Spleen (tissue), 11 donors: ENCODE data around the gene EFL1. TPM values are rescaled to one million over a fixed set of nuclear protein-coding genes. Genes with fewer than 3 reads are reported as not detected.
A peak's percentile ranks its signal among the peaks of the same experiment; 100 is the strongest.

ENCODE experiments used
- DNase-seq: peaks from one replicate; pipeline ENCODE4 v3.0.0-alpha.2; 2020
- H3K27ac ChIP-seq, 8 donors: fragments of 200-600 bp; sonication (generic) in 7 of 8; 1 replicate in 4 of 8; 2 replicates in 4 of 8; pipeline versions ENCODE4 v1.5.0 to v1.8.0; 2016 to 2021; ENCODE audit warnings: inconsistent platforms in 4 of 8, mild to moderate bottlenecking in 4 of 8, moderate library complexity in 1 of 8
- H3K27me3 ChIP-seq, 7 donors: fragments of 200-600 bp; sonication (generic) in 6 of 7; replicated peaks in 1 of 7; 1 replicate in 4 of 7; 2 replicates in 3 of 7; pipeline versions ENCODE4 v1.5.0 to v1.8.0; 2016 to 2021; ENCODE audit warnings: inconsistent platforms in 3 of 7, mild to moderate bottlenecking in 1 of 7
- H3K36me3 ChIP-seq, 6 donors: fragments of 200-600 bp; sonication (generic) in 5 of 6; 1 replicate in 4 of 6; 2 replicates in 2 of 6; pipeline versions ENCODE4 v1.5.0 to v1.8.0; 2016 to 2021; ENCODE audit warnings: inconsistent platforms in 2 of 6
- H3K4me1 ChIP-seq, 6 donors: fragments of 200-600 bp; sonication (generic) in 5 of 6; 1 replicate in 3 of 6; 2 replicates in 3 of 6; pipeline versions ENCODE4 v1.5.0 to v1.8.0; 2016 to 2021; ENCODE audit warnings: inconsistent platforms in 3 of 6
- H3K4me3 ChIP-seq, 8 donors: fragments of 200-600 bp; sonication (generic) in 7 of 8; 1 replicate in 4 of 8; 2 replicates in 4 of 8; pipeline versions ENCODE4 v1.5.0 to v1.8.0; 2016 to 2021; ENCODE audit warnings: inconsistent platforms in 4 of 8, mild to moderate bottlenecking in 4 of 8, moderate library complexity in 2 of 8
- H3K9me3 ChIP-seq, 8 donors: fragments of 200-600 bp; sonication (generic) in 7 of 8; 1 replicate in 4 of 8; 2 replicates in 4 of 8; pipeline versions ENCODE4 v1.5.0 to v1.8.0; 2016 to 2021; ENCODE audit warnings: inconsistent platforms in 4 of 8
- CTCF ChIP-seq, 11 experiments: fragments of 200-600 bp in 7 of 11; fragments of 450-650 bp in 4 of 11; sonication (generic) in 4 of 11; IDR thresholded peaks in 8 of 11; conservative IDR thresholded peaks in 3 of 11; 1 replicate in 7 of 11; 2 replicates in 4 of 11; pipeline versions ENCODE4 v1.4.0 to v1.8.0; 2016 to 2021; ENCODE audit warnings: antibody characterized with exemption in 11 of 11, inconsistent platforms in 4 of 11, mild to moderate bottlenecking in 1 of 11
- POLR2A ChIP-seq, 3 donors: fragments of 450-650 bp; IDR thresholded peaks; one replicate each; pipeline ENCODE4 v1.5.1; 2017; ENCODE audit warnings: antibody characterized with exemption in 3 of 3, mild to moderate bottlenecking in 1 of 3
- POLR2AphosphoS5 ChIP-seq, 3 donors: sonication (generic); formaldehyde crosslinking; IDR thresholded peaks; one replicate each; pipeline ENCODE4 v1.5.1; 2017; ENCODE audit warnings: antibody characterized with exemption in 3 of 3
- WGBS, 5 donors: extraction: QIAGEN DNeasy Blood & Tissue Kit in 3 of 5; methylation state at CpG; one replicate each; pipeline versions ENCODE4 v1.1.5 to v1.1.7; 2013 to 2018; 5-methylcytosine and 5-hydroxymethylcytosine counted together
- intact Hi-C: fragments of 100-400 bp; cut with DNase I; formaldehyde crosslinking; loops from one replicate; pipeline ENCODE4 v1.15.0; 2023; ENCODE audit warnings: low total_unique reads
- polyA plus RNA-seq, 3 donors: library from polyadenylated mRNA; stranded (reverse); fragments of 200-250 nt; gene quantifications; one replicate each; pipeline ENCODE4 v1.2.1, GENCODE V29; 2013
- total RNA-seq, 7 donors: library from RNA; depleted of rRNA in 3 of 7; stranded (reverse); fragments of >200 nt in 3 of 7; fragmentation: NEBNext Ultra II Directional in 4 of 7; extraction: Animal tissue kit (Norgen Biotek cat#: 25700) in 4 of 7; gene quantifications; one replicate each; pipeline versions ENCODE4 v1.1.0 to v1.2.1, GENCODE V29; 2016 to 2021
- donor health status: healthy with polysubstance abuse.
- donor health status: DM: no; HTN: no; CAD: no; lungs with moderate emphysema.
- donor health status: DM: no; HTN: no; CAD: no.
- donor health status: Bipolar disorder and iron deficiency.
- donor health status: healthy.
- donor health status: DM: no; HTN: no; CAD: no.
- donor health status: DM: yes; HTN: yes; CAD: no.

The EFL1 gene
- total and polyA plus RNA-seq, 10 donors: 3.1 to 21.9 (median 17.4) TPM

- intact Hi-C loops: no loop called here
- no peaks in the 10 kb centered on the region for H3K27me3 ChIP-seq
- no peak overlapping the region for H3K4me3 ChIP-seq
- H3K27ac ChIP-seq: no peak overlapping the region
- H3K36me3 ChIP-seq: no peaks in the 10 kb centered on the region
- 86 to 97% (median 90%) methylated on average over 5 of the region's 5 CpGs for WGBS, 5 donors
- H3K9me3 ChIP-seq: no peaks in the 10 kb centered on the region
- no peak for DNase-seq
- no peaks in the 10 kb centered on the region for H3K4me1 ChIP-seq
- TF ChIP-seq CTCF (IDR thresholded peaks at IDR 0.05 in 8 of 11, conservative IDR thresholded peaks at IDR 0.05 in 3 of 11): no peak
- TF ChIP-seq POLR2AphosphoS5 (IDR thresholded peaks at IDR 0.05): no peak
- no peak for TF ChIP-seq POLR2A (IDR thresholded peaks at IDR 0.05)
Observed at GRCh38 chr15:82110144-82110543, 152.4 kb downstream of the EFL1 start.

GRCh38 chr15:82108489-82109078 is 153.9 kb downstream of the EFL1 start:
- Histone ChIP-seq H3K4me3 (no peak overlapping the region), H3K9me3 (no peaks in the 10 kb centered on the region), H3K27ac (no peak overlapping the region), H3K36me3 (no peaks in the 10 kb centered on the region), H3K4me1 (no peaks in the 10 kb centered on the region), H3K27me3 (no peaks in the 10 kb centered on the region)
- TF ChIP-seq CTCF (IDR thresholded peaks at IDR 0.05 in 8 of 11, conservative IDR thresholded peaks at IDR 0.05 in 3 of 11): peak; percentile 34 to 86 (median 73)
- TF ChIP-seq POLR2A (IDR thresholded peaks at IDR 0.05): no peak
- 44 to 57% (median 47%) methylated on average over 9 of the region's 9 CpGs for WGBS, 5 donors
- intact Hi-C loops: no loop called here
- peak; percentile 86 for DNase-seq

- no peak overlapping the region for H3K27ac ChIP-seq
- H3K4me3 ChIP-seq: no peak overlapping the region
- no peak for DNase-seq
- H3K4me1 ChIP-seq: no peaks in the 10 kb centered on the region
- no peaks in the 10 kb centered on the region for H3K27me3 ChIP-seq
- no peaks in the 10 kb centered on the region for H3K36me3 ChIP-seq
- H3K9me3 ChIP-seq: no peaks in the 10 kb centered on the region
- no peak for TF ChIP-seq CTCF (IDR thresholded peaks at IDR 0.05 in 8 of 11, conservative IDR thresholded peaks at IDR 0.05 in 3 of 11)
- no peak for TF ChIP-seq POLR2A (IDR thresholded peaks at IDR 0.05)
- 74 to 93% (median 84%) methylated on average over 5 of the region's 5 CpGs for WGBS, 5 donors
- intact Hi-C loops: no loop called here
Observed at GRCh38 chr15:82106679-82107078, 155.9 kb downstream of the EFL1 start.

GRCh38 chr15:82105451-82106215 is 156.9 kb downstream of the EFL1 start:
- intact Hi-C loops: no loop called here
- WGBS, 5 donors: 56 to 85% (median 72%) methylated on average over 7 of the region's 7 CpGs
- TF ChIP-seq POLR2AphosphoS5 (IDR thresholded peaks at IDR 0.05) (no peak), CTCF (IDR thresholded peaks at IDR 0.05 in 8 of 11, conservative IDR thresholded peaks at IDR 0.05 in 3 of 11) (no peak), POLR2A (IDR thresholded peaks at IDR 0.05) (no peak)

More at GRCh38 chr15:82105451-82106215, 156.9 kb downstream of the EFL1 start:
- no peak overlapping the region for H3K4me3 ChIP-seq
- H3K9me3 ChIP-seq: no peaks in the 10 kb centered on the region
- no peaks in the 10 kb centered on the region for H3K36me3 ChIP-seq
- no peaks in the 10 kb centered on the region for H3K4me1 ChIP-seq
- H3K27ac ChIP-seq: no peak overlapping the region
- no peaks in the 10 kb centered on the region for H3K27me3 ChIP-seq
- DNase-seq: no peak
